ENCODE data around the gene TNIK. TPM values are rescaled to one million over a fixed set of nuclear protein-coding genes. Genes with fewer than 3 reads are reported as not detected.

The TNIK gene
- total and polyA plus RNA-seq, 2 of the 13 experiments (the other 11 are each of a cell fraction or from before 2014, with no cell fraction given) = 0.15 to 0.22 TPM

GRCh38 chr3:171028025-171028778, 432.0 kb downstream of the TNIK start (continued):
- TF ChIP-seq ZNF605 (CRISPR knock-in tag; IDR thresholded peaks at IDR 0.05) (no peak), SIN3A (IDR thresholded peaks at IDR 0.05; ENCODE audit: borderline replicate concordance, low read depth, low read length) (no peak), RXRB (CRISPR knock-in tag; IDR thresholded peaks at IDR 0.05; ENCODE audit: borderline replicate concordance) (no peak), ZNF318 (CRISPR knock-in tag; IDR thresholded peaks at IDR 0.05) (no peak), HOXA7 (CRISPR knock-in tag; IDR thresholded peaks at IDR 0.05) (no peak), ZNF468 (CRISPR knock-in tag; IDR thresholded peaks at IDR 0.05) (no peak), ZNF407 (CRISPR knock-in tag; IDR thresholded peaks at IDR 0.05; ENCODE audit: not compliant biosample characterization) (no peak), E2F1 (CRISPR knock-in tag; IDR thresholded peaks at IDR 0.05) (no peak), MAX (IDR thresholded peaks at IDR 0.05) (0 out of 2 replicates have a peak, but pooled peaks have one; percentile 20), SRY (CRISPR knock-in tag; IDR thresholded peaks at IDR 0.05) (no peak)

All from HepG2 (cell line).